SU-DHL-6 (cell line): ENCODE results near the gene FPR2.

Source experiments
- H2AFZ ChIP-seq: fragments of 200-600 bp; sonication (generic); 2 replicates; pipeline ENCODE4 v1.6.1; 2014; ENCODE audit warnings: low read depth, mild to moderate bottlenecking, moderate library complexity, mixed read lengths, antibody characterized with exemption, low read length; ENCODE audit not compliant: severe bottlenecking
- H3F3A ChIP-seq: fragments of 200-600 bp; shearing (Covaris generic); 2 replicates; pipeline ENCODE4 v1.6.0; 2016; ENCODE audit warnings: antibody characterized with exemption, mild to moderate bottlenecking; ENCODE audit not compliant: insufficient read depth
- H3K27ac ChIP-seq: fragments of 200-600 bp; sonication (generic); 2 replicates; pipeline ENCODE4 v1.5.1; 2016; ENCODE audit warnings: low read depth, mild to moderate bottlenecking, low read length, moderate library complexity, mixed read lengths
- H3K27me3 ChIP-seq: fragments of 200-600 bp; sonication (generic), shearing (Covaris generic); 2 replicates; pipeline ENCODE4 v1.6.0; 2014; ENCODE audit warnings: mild to moderate bottlenecking, low read length
- H3K36me3 ChIP-seq: fragments of 200-600 bp; sonication (generic); 2 replicates; pipeline ENCODE4 v1.6.1; 2014; ENCODE audit warnings: mild to moderate bottlenecking, low read length, mixed read lengths
- H3K4me2 ChIP-seq: fragments of 300-600, 200-600 bp; shearing (Covaris generic), sonication (generic); 2 replicates; pipeline ENCODE4 v1.6.0; 2014; ENCODE audit warnings: low read length, low read depth, mild to moderate bottlenecking; ENCODE audit not compliant: poor library complexity, severe bottlenecking
- H3K4me3 ChIP-seq: fragments of 200-600 bp; sonication (generic); 2 replicates; pipeline ENCODE4 v1.5.1; 2014; ENCODE audit warnings: antibody characterized with exemption, low read length, mild to moderate bottlenecking, mixed read lengths; ENCODE audit not compliant: insufficient read depth, poor library complexity, severe bottlenecking
- H3K79me2 ChIP-seq: fragments of 200-600 bp; sonication (generic); 2 replicates; pipeline ENCODE4 v1.6.1; 2014; ENCODE audit warnings: mild to moderate bottlenecking, low read length, moderate library complexity; ENCODE audit not compliant: insufficient read depth
- H3K9ac ChIP-seq: fragments of 200-600 bp; sonication (generic); 2 replicates; pipeline ENCODE4 v1.7.0; 2014; ENCODE audit warnings: mild to moderate bottlenecking, low read length
- H3K9me2 ChIP-seq: fragments of 200-600 bp; sonication (generic); replicated peaks from 2 replicates; pipeline ENCODE4 v1.6.1; 2014; ENCODE audit warnings: low read length; ENCODE audit not compliant: insufficient read depth
- H3K9me3 ChIP-seq: fragments of 200-600 bp; sonication (generic); 2 replicates; pipeline ENCODE4 v1.6.1; 2014; ENCODE audit warnings: low read length, mixed read lengths; ENCODE audit not compliant: insufficient read depth
- H4K20me1 ChIP-seq: fragments of 200-600 bp; sonication (generic); 2 replicates; pipeline ENCODE4 v1.6.1; 2014; ENCODE audit warnings: low read depth, mild to moderate bottlenecking, antibody characterized with exemption, low read length, moderate library complexity, mixed read lengths
- EZH2phosphoT487 ChIP-seq: fragments of 200-600 bp; sonication (generic), shearing (Covaris generic); conservative IDR thresholded peaks from 2 replicates; pipeline ENCODE4 v1.6.1; 2018; ENCODE audit warnings: mild to moderate bottlenecking, antibody characterized with exemption, low read length, moderate library complexity, mixed read lengths
- TF ChIP-seq, protein P1 (sequence below): fragments of 200-600 bp; sonication (generic); IDR thresholded peaks from one replicate; pipeline ENCODE4 v1.5.1; 2017; ENCODE audit warnings: antibody characterized with exemption, mild to moderate bottlenecking, low read length, moderate library complexity; ENCODE audit not compliant: insufficient read depth, poor library complexity, severe bottlenecking

The FPR2 gene, protein sequence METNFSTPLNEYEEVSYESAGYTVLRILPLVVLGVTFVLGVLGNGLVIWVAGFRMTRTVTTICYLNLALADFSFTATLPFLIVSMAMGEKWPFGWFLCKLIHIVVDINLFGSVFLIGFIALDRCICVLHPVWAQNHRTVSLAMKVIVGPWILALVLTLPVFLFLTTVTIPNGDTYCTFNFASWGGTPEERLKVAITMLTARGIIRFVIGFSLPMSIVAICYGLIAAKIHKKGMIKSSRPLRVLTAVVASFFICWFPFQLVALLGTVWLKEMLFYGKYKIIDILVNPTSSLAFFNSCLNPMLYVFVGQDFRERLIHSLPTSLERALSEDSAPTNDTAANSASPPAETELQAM

DNA sequence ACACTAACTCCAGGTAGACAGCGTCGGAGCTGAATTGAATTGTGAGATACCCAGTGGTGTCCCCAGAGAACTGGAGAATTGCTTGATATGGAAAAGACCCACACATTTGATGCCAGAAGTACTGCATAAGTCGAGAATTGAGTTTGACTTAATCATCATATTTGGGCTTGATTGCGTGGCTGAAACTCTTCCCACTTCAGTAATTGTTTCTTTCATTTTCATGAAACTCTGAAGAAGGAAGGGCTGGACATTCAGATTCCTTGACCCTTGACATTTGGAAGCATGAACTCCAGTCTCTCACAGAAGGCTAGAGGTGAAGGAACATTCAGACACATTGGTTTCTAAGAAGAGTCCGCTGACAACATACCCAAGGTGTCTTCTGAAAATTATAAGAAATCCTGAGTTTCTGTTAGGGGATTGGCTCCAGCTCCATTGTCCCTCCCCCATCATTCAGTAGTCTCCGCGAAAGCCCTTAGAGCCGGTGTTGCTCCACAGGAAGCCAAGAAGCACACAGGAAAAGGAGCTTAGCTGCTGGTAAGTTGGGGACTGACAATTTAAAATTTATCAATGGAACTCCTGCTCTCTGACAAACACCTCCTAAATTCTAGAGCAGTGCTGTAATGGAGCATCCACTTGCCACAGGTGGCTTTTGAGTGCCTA lies at the start of gene FPR2:
Gene FPR2 (plus strand): TSS at position 484 of the 660 bp plus-strand sequence. CDS start 7,479 bp downstream, outside the sequence.
- no peak within 1 kb of the TSS for H3K4me2 ChIP-seq
- no peaks in the 10 kb centered on the region for H3F3A ChIP-seq
- H4K20me1 ChIP-seq, result no peaks in the 10 kb centered on the region
- H3K4me3 ChIP-seq, result no peak within 1 kb of the TSS
- H3K27ac ChIP-seq, result no peak within 1 kb of the TSS
- TF ChIP-seq, protein P1, sequence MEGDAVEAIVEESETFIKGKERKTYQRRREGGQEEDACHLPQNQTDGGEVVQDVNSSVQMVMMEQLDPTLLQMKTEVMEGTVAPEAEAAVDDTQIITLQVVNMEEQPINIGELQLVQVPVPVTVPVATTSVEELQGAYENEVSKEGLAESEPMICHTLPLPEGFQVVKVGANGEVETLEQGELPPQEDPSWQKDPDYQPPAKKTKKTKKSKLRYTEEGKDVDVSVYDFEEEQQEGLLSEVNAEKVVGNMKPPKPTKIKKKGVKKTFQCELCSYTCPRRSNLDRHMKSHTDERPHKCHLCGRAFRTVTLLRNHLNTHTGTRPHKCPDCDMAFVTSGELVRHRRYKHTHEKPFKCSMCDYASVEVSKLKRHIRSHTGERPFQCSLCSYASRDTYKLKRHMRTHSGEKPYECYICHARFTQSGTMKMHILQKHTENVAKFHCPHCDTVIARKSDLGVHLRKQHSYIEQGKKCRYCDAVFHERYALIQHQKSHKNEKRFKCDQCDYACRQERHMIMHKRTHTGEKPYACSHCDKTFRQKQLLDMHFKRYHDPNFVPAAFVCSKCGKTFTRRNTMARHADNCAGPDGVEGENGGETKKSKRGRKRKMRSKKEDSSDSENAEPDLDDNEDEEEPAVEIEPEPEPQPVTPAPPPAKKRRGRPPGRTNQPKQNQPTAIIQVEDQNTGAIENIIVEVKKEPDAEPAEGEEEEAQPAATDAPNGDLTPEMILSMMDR, result no peak
- TF ChIP-seq EZH2phosphoT487, result no peak
- H3K27me3 ChIP-seq, result no peaks in the 10 kb centered on the region
- H3K9me3 ChIP-seq, result no peaks in the 10 kb centered on the region
- H3K79me2 ChIP-seq, result no peaks in the 10 kb centered on the region
- no peaks in the 10 kb centered on the region for H3K36me3 ChIP-seq
- H3K9ac ChIP-seq, result no peak within 1 kb of the TSS
- no peaks in the 10 kb centered on the region for H3K9me2 ChIP-seq
- no peak within 1 kb of the TSS for H2AFZ ChIP-seq

DNA sequence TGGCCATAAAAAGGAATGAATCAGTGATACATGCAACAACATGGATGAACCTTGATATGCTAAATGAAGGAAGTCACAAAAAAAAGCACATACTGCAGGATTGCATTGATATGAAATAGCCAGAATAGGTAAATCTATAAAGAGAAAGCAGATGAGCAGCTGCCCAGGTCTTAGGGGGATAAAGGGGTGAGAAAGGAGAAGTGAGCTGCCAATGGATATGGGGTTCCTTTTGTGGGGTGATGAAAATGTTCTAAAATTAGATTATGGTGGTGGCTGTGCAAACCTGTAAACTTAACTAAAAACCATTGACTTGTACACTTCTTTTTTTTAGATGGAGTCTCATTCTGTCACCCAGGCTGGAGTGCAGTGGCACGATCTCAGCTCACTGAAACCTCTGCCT lies 49.3 kb upstream of the FPR2 start:
- Histone ChIP-seq H4K20me1 (no peaks in the 10 kb centered on the region), H3K9me3 (no peaks in the 10 kb centered on the region), H3K79me2 (no peaks in the 10 kb centered on the region), H3K4me3 (no peak overlapping the region), H2AFZ (no peak overlapping the region), H3K27me3 (no peaks in the 10 kb centered on the region), H3F3A (no peaks in the 10 kb centered on the region), H3K9me2 (no peaks in the 10 kb centered on the region), H3K9ac (no peak overlapping the region), H3K4me2 (peak overlapping the region; percentile 20), H3K36me3 (no peaks in the 10 kb centered on the region), H3K27ac (no peak overlapping the region)
- no peak for TF ChIP-seq EZH2phosphoT487
- TF ChIP-seq, protein P1, result no peak

DNA sequence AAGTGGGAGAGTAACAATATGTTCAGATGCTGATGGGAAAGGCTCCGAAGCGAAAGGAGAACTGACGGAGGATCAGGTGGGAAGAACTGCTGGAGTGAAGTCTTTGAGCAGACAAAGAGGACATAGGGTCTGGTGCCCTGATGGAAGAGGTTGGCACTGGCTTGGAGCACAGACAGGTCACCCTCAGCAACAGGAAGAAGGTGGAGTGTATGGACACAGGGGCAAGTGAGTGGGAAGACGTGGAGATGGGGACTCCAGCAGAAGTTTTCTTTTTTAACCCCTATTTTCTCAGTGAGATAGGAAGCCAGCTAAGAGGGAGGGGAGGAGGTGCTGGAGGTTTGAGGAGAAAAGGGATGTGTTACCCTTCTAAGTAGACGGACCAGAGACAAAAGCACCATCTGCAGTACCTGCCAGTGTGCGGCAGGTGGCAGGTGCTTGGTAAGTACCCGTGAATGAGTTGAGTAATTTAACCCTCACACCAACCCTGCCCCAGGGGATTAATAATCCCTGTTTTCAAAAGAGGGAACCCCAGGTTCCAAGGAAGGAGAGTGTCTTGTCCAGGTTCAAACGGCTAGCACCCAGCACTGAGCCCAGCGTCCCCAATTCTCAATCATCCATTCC lies 48.4 kb upstream of the FPR2 start:
- Histone ChIP-seq H4K20me1 (no peaks in the 10 kb centered on the region), H3K27me3 (no peaks in the 10 kb centered on the region), H3K36me3 (no peaks in the 10 kb centered on the region), H3K4me3 (no peak overlapping the region), H3K9me2 (no peaks in the 10 kb centered on the region), H3K9ac (no peak overlapping the region), H3K79me2 (no peaks in the 10 kb centered on the region), H3K4me2 (no peak overlapping the region), H3K27ac (no peak overlapping the region), H2AFZ (no peak overlapping the region), H3F3A (no peaks in the 10 kb centered on the region), H3K9me3 (no peaks in the 10 kb centered on the region)
- TF ChIP-seq, protein P1, result peak; percentile 49
- no peak for TF ChIP-seq EZH2phosphoT487
